Transverse colon (tissue), 4 donors: ENCODE measurements around the gene KRTAP5-10. TPM values are rescaled to one million over a fixed set of nuclear protein-coding genes. Genes with fewer than 3 reads are reported as not detected.

Experiments
- DNase-seq: peaks from one replicate; pipeline ENCODE4 v3.0.0-alpha.2; 2019
- H3K27ac ChIP-seq, 4 donors: fragments of 200-600 bp; sonication (generic); 2 replicates each; pipeline ENCODE4 v1.5.1; 2016 to 2018; ENCODE audit warnings: inconsistent platforms in 4 of 4
- H3K27me3 ChIP-seq: fragments of 200-600 bp; sonication (generic); 2 replicates; pipeline ENCODE4 v1.5.1; 2017; ENCODE audit warnings: inconsistent platforms
- H3K36me3 ChIP-seq, 4 donors: fragments of 200-600 bp; sonication (generic); 2 replicates each; pipeline ENCODE4 v1.5.1; 2017 to 2019; ENCODE audit warnings: inconsistent platforms in 4 of 4
- H3K4me1 ChIP-seq, 4 donors: fragments of 200-600 bp; sonication (generic); 2 replicates each; pipeline ENCODE4 v1.5.1; 2017 to 2020; ENCODE audit warnings: inconsistent platforms in 4 of 4
- H3K4me3 ChIP-seq, 4 donors: fragments of 200-600 bp; sonication (generic); 1 replicate in 1 of 4; 2 replicates in 3 of 4; pipeline versions ENCODE4 v1.5.1 to v1.6.1; 2017 to 2019; ENCODE audit warnings: inconsistent platforms in 4 of 4
- H3K9me3 ChIP-seq, 2 donors: fragments of 200-600 bp; sonication (generic); 2 replicates each; pipeline ENCODE4 v1.5.1; 2017 to 2019; ENCODE audit warnings: inconsistent platforms in 2 of 2
- CTCF ChIP-seq, 5 experiments: fragments of 200-600 bp in 3 of 5; fragments of 450-650 bp in 2 of 5; sonication (generic) in 3 of 5; IDR thresholded peaks; 1 replicate in 2 of 5; 2 replicates in 3 of 5; pipeline ENCODE4 v1.5.1; 2016 to 2017; ENCODE audit warnings: antibody characterized with exemption in 5 of 5, inconsistent platforms in 3 of 5, mild to moderate bottlenecking in 2 of 5, moderate library complexity in 1 of 5
- EP300 ChIP-seq: sonication (generic); formaldehyde crosslinking; IDR thresholded peaks from one replicate; pipeline ENCODE4 v1.6.1; 2017; ENCODE audit warnings: antibody characterized with exemption, low read depth
- POLR2A ChIP-seq: fragments of 450-650 bp; IDR thresholded peaks from one replicate; pipeline ENCODE4 v1.6.1; 2016; ENCODE audit warnings: antibody characterized with exemption, mild to moderate bottlenecking, moderate library complexity
- POLR2AphosphoS5 ChIP-seq, 3 donors: sonication (generic); formaldehyde crosslinking; IDR thresholded peaks; one replicate each; pipeline ENCODE4 v1.6.1; 2016; ENCODE audit warnings: antibody characterized with exemption in 3 of 3
- WGBS, 2 donors: methylation state at CpG; one replicate each; pipeline ENCODE4 v1.1.5; 2018; ENCODE audit warnings: low coverage in 1 of 2; 5-methylcytosine and 5-hydroxymethylcytosine counted together
- in situ Hi-C, 4 donors: fragments of 200-750 bp; cut with MboI; loops; one replicate each; pipeline versions ENCODE4 v1.15.0 to v1.15.1; 2017; ENCODE audit warnings: low sequenced_read_pairs in 3 of 4, low pct_ligation_motif_present in 1 of 4, low pct_unique_long_range_greater_than_20kb in 1 of 4
- intact Hi-C: fragments of 100-400 bp; cut with DNase I; formaldehyde crosslinking; loops from one replicate; pipeline ENCODE4 v1.15.1; 2023; ENCODE audit warnings: low total_unique reads
- total RNA-seq, 4 donors: library from RNA; depleted of rRNA; stranded (reverse); fragments of >200 nt; gene quantifications; one replicate each; pipeline ENCODE4 v1.1.0, GENCODE V29; 2016

KRTAP5-10 gene
- total RNA-seq, 4 donors from 2014 or later: 1.8 TPM; not detected in 3

GRCh38 chr11:71556018-71556417 is 9.3 kb upstream of the KRTAP5-10 start:
- intact Hi-C loops: no loop called here
- WGBS, 2 donors: 58 to 80% methylated on average over 1 to 4 of the region's 4 CpGs
- H3K27me3 ChIP-seq: no peaks in the 10 kb centered on the region

GRCh38 chr11:71557257-71557656 is 8.1 kb upstream of the KRTAP5-10 start:
- H3K27me3 ChIP-seq: no peaks in the 10 kb centered on the region
- intact Hi-C loops: no loop called here
- DNase-seq: no peak

More at GRCh38 chr11:71556018-71556417, 9.3 kb upstream of the KRTAP5-10 start:
- Histone ChIP-seq H3K27ac (no peak overlapping the region), H3K9me3 (no peaks in the 10 kb centered on the region), H3K36me3 (no peaks in the 10 kb centered on the region), H3K4me1 (no peaks in the 10 kb centered on the region), H3K4me3 (no peak overlapping the region)
- no peak for DNase-seq
- TF ChIP-seq POLR2A (no peak), CTCF (IDR thresholded peaks at IDR 0.05) (no peak), EP300 (no peak), POLR2AphosphoS5 (IDR thresholded peaks at IDR 0.05) (no peak)
- in situ Hi-C loops: no loop called here

GRCh38 chr11:71558996-71559395 is 6.4 kb upstream of the KRTAP5-10 start:
- TF ChIP-seq POLR2A (no peak), POLR2AphosphoS5 (IDR thresholded peaks at IDR 0.05) (no peak), EP300 (no peak), CTCF (IDR thresholded peaks at IDR 0.05) (no peak)

More at GRCh38 chr11:71557257-71557656, 8.1 kb upstream of the KRTAP5-10 start:
- Histone ChIP-seq H3K9me3 (no peaks in the 10 kb centered on the region), H3K4me1 (no peaks in the 10 kb centered on the region), H3K27ac (no peak overlapping the region), H3K36me3 (no peaks in the 10 kb centered on the region), H3K4me3 (no peak overlapping the region)
- TF ChIP-seq EP300: no peak
- no peak for TF ChIP-seq CTCF (IDR thresholded peaks at IDR 0.05)
- no peak for TF ChIP-seq POLR2AphosphoS5 (IDR thresholded peaks at IDR 0.05)
- no peak for TF ChIP-seq POLR2A
- in situ Hi-C loops: no loop called here

GRCh38 chr11:71562120-71562519 is 3.2 kb upstream of the KRTAP5-10 start:
- in situ Hi-C loops: no loop called here
- H3K4me1 ChIP-seq: no peaks in the 10 kb centered on the region
- H3K36me3 ChIP-seq: no peaks in the 10 kb centered on the region
- H3K9me3 ChIP-seq: no peaks in the 10 kb centered on the region
- intact Hi-C loops: no loop called here
- no peak for TF ChIP-seq EP300
- no peak for TF ChIP-seq CTCF (IDR thresholded peaks at IDR 0.05)
- TF ChIP-seq POLR2AphosphoS5 (IDR thresholded peaks at IDR 0.05): no peak
- no peak for TF ChIP-seq POLR2A
- no peak overlapping the region for H3K27ac ChIP-seq
- DNase-seq: no peak
- H3K27me3 ChIP-seq: peaks cover 15% of the 10 kb centered on the region
- H3K4me3 ChIP-seq: no peak overlapping the region

More at GRCh38 chr11:71558996-71559395, 6.4 kb upstream of the KRTAP5-10 start:
- Histone ChIP-seq H3K36me3 (no peaks in the 10 kb centered on the region), H3K9me3 (no peaks in the 10 kb centered on the region), H3K4me3 (no peak overlapping the region), H3K27ac (no peak overlapping the region), H3K27me3 (peaks cover 9% of the 10 kb centered on the region), H3K4me1 (no peaks in the 10 kb centered on the region)
- in situ Hi-C loops (no loop called here), intact Hi-C loops (no loop called here)
- WGBS, 2 donors: 86% methylated on average over 1 of the region's 1 CpG
- DNase-seq: no peak
